Activated gamma-delta T cell treated with anti-CD3 and anti-CD28 coated beads, Interleukin-2, amount 50 U/mL, for 16 hours (primary cell): Measurements from ENCODE around the gene CPNE4.

ENCODE experiments used
- DNase-seq: peaks from one replicate; pipeline ENCODE4 v3.0.0-alpha.2; 2020; ENCODE audit warnings: low read depth

The CPNE4 gene

GRCh38 chr3:131796558-131797198, 238.1 kb downstream of the CPNE4 start:
- DNase-seq: no peak

GRCh38 chr3:131796111-131796510, 238.7 kb downstream of the CPNE4 start:
- no peak for DNase-seq

- DNase-seq: no peak
Measured at GRCh38 chr3:131795390-131796090, 239.3 kb downstream of the CPNE4 start.

- DNase-seq: no peak
Measured at GRCh38 chr3:131794766-131795388, 239.9 kb downstream of the CPNE4 start.

GRCh38 chr3:131793870-131794269, 240.9 kb downstream of the CPNE4 start:
- DNase-seq: no peak

GRCh38 chr3:131789188-131789587, 245.6 kb downstream of the CPNE4 start:
- no peak for DNase-seq

- no peak for DNase-seq
Measured at GRCh38 chr3:131786386-131786785, 248.4 kb downstream of the CPNE4 start.

- DNase-seq: no peak
Measured at GRCh38 chr3:131782751-131783150, 252.1 kb downstream of the CPNE4 start.

- DNase-seq: no peak
Measured at GRCh38 chr3:131778526-131778925, 256.3 kb downstream of the CPNE4 start.

- no peak for DNase-seq
Measured at GRCh38 chr3:131775650-131776049, 259.2 kb downstream of the CPNE4 start.

- no peak for DNase-seq
Measured at GRCh38 chr3:131772269-131773026, 262.4 kb downstream of the CPNE4 start.

GRCh38 chr3:131762981-131763564, 271.7 kb downstream of the CPNE4 start:
- DNase-seq: no peak

GRCh38 chr3:131756405-131756804, 278.4 kb downstream of the CPNE4 start:
- no peak for DNase-seq

- no peak for DNase-seq
Measured at GRCh38 chr3:131755380-131755779, 279.4 kb downstream of the CPNE4 start.

- DNase-seq: no peak
Measured at GRCh38 chr3:131750256-131750655, 284.6 kb downstream of the CPNE4 start.

GRCh38 chr3:131749826-131750225, 285.0 kb downstream of the CPNE4 start:
- DNase-seq: no peak

GRCh38 chr3:131747466-131747865, 287.3 kb downstream of the CPNE4 start:
- DNase-seq: no peak

GRCh38 chr3:131744765-131745164, 290.0 kb downstream of the CPNE4 start:
- DNase-seq: no peak

- DNase-seq: no peak
Measured at GRCh38 chr3:131743126-131743525, 291.7 kb downstream of the CPNE4 start.

- DNase-seq: no peak
Measured at GRCh38 chr3:131739211-131739610, 295.6 kb downstream of the CPNE4 start.

- DNase-seq: no peak
Measured at GRCh38 chr3:131738095-131738494, 296.7 kb downstream of the CPNE4 start.

- no peak for DNase-seq
Measured at GRCh38 chr3:131735544-131735943, 299.3 kb downstream of the CPNE4 start.
